Left hindlimb (tissue), 1 donor: ENCODE results near the gene FMOD.
"Not testable (repeated sequence)": the region's sequence is repeated elsewhere in the genome, so short reads cannot be mapped to it uniquely, and the experiment has no call there.

ENCODE experiments used
- DNase-seq: peaks from one replicate; pipeline ENCODE4 v3.0.0-alpha.2; 2018

The FMOD gene

GRCh38 chr1:203325418-203326091, 25.4 kb downstream of the FMOD start:
- peak; percentile 72 for DNase-seq

- DNase-seq, result no peak
Measured at GRCh38 chr1:203325026-203325417, 25.9 kb downstream of the FMOD start.

GRCh38 chr1:203324105-203325025, 26.6 kb downstream of the FMOD start:
- no peak for DNase-seq

- DNase-seq, result no peak
Measured at GRCh38 chr1:203323587-203323986, 27.3 kb downstream of the FMOD start.

- DNase-seq, result no peak
Measured at GRCh38 chr1:203322500-203323179, 28.3 kb downstream of the FMOD start.

- DNase-seq, result no peak
Measured at GRCh38 chr1:203321273-203322052, 29.5 kb downstream of the FMOD start.

- DNase-seq, result peak; percentile 49
Measured at GRCh38 chr1:203320591-203321272, 30.2 kb downstream of the FMOD start.

GRCh38 chr1:203318229-203318517, 32.7 kb downstream of the FMOD start:
- DNase-seq, result no peak

- no peak for DNase-seq
Measured at GRCh38 chr1:203317429-203318228, 33.3 kb downstream of the FMOD start.

GRCh38 chr1:203316626-203317093, 34.3 kb downstream of the FMOD start:
- no peak for DNase-seq

GRCh38 chr1:203314025-203314759, 36.7 kb downstream of the FMOD start:
- not testable (repeated sequence) for DNase-seq

GRCh38 chr1:203311368-203312301, 39.3 kb downstream of the FMOD start:
- no peak for DNase-seq

GRCh38 chr1:203308923-203309331, 42.0 kb downstream of the FMOD start:
- no peak for DNase-seq

- DNase-seq, result no peak
Measured at GRCh38 chr1:203308328-203308922, 42.5 kb downstream of the FMOD start.

GRCh38 chr1:203307641-203308126, 43.2 kb downstream of the FMOD start:
- no peak for DNase-seq

GRCh38 chr1:203306965-203307541, 43.9 kb downstream of the FMOD start:
- DNase-seq, result no peak

GRCh38 chr1:203306089-203306964, 44.6 kb downstream of the FMOD start:
- DNase-seq, result peak; percentile 85

- no peak for DNase-seq
Measured at GRCh38 chr1:203305809-203306088, 45.2 kb downstream of the FMOD start.
